Thyroid gland (tissue), 4 donors: Measurements from ENCODE around the gene FBXO41.

Experiments
- POLR2A ChIP-seq, 2 donors: fragments of 450-650 bp; IDR thresholded peaks; one replicate each; pipeline ENCODE4 v1.6.1; 2017; ENCODE audit warnings: antibody characterized with exemption in 2 of 2, mild to moderate bottlenecking in 2 of 2, moderate library complexity in 1 of 2
- TF ChIP-seq, protein P1 (sequence below), 6 experiments: fragments of 200-600 bp in 3 of 6; fragments of 450-650 bp in 3 of 6; sonication (generic) in 3 of 6; IDR thresholded peaks; one replicate each; pipeline ENCODE4 v1.5.1; 2016 to 2019; ENCODE audit warnings: antibody characterized with exemption in 6 of 6, mild to moderate bottlenecking in 2 of 6, inconsistent platforms in 1 of 6, moderate library complexity in 1 of 6

DNA sequence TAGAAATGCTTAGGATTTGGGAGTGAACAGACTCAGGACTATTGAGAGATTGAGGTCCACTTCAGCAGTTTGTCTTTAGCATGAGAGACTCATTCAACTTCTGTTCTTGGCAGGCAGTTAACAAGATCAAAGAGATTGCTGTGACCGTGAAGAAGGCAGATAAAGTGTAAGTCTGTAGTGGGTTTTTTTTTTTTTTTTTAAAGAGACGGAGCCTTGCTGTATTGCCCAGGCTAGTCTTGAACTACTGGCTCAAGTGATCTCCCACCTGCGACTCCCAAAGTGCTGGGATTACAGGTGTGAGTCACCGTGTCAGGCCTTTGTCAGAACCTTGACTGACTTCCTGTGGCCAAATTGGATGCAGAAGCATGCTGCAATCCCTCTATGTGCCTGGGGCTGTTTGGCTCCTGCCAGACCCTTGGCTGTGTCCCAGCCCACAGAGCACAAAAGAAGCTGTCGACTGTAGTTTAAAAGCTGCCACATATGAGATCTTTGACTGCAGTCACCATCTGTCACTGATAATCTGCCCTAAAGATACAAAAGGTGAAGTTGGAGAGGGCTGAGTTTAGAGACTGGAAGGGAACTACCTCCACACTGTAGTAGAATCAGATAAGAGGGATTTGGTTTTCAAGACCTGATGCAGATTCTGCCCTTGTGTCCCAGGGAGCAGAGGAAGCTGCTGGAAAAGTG lies 40.3 kb downstream of the FBXO41 start:
- TF ChIP-seq, protein P1, sequence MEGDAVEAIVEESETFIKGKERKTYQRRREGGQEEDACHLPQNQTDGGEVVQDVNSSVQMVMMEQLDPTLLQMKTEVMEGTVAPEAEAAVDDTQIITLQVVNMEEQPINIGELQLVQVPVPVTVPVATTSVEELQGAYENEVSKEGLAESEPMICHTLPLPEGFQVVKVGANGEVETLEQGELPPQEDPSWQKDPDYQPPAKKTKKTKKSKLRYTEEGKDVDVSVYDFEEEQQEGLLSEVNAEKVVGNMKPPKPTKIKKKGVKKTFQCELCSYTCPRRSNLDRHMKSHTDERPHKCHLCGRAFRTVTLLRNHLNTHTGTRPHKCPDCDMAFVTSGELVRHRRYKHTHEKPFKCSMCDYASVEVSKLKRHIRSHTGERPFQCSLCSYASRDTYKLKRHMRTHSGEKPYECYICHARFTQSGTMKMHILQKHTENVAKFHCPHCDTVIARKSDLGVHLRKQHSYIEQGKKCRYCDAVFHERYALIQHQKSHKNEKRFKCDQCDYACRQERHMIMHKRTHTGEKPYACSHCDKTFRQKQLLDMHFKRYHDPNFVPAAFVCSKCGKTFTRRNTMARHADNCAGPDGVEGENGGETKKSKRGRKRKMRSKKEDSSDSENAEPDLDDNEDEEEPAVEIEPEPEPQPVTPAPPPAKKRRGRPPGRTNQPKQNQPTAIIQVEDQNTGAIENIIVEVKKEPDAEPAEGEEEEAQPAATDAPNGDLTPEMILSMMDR (IDR thresholded peaks at IDR 0.05) = no peak
- TF ChIP-seq POLR2A (IDR thresholded peaks at IDR 0.05) = no peak
